ENCODE results near the gene ATIC.

The ATIC gene

GRCh38 chr2:215399067-215399716 lies 87.3 kb downstream of the ATIC start:
- no peak for DNase-seq (ENCODE audit: low read depth)

Data from stimulated activated CD8-positive, alpha-beta memory T cell treated with anti-CD3 and anti-CD28 coated beads, Interleukin-15, amount 100 ng/mL, for 24 hours (primary cell).